ENCODE data around the gene ID2. TPM values are rescaled to one million over a fixed set of nuclear protein-coding genes. Genes with fewer than 3 reads are reported as not detected.
"Not testable (repeated sequence)": the region's sequence is repeated elsewhere in the genome, so short reads cannot be mapped to it uniquely, and the experiment has no call there.

The ID2 gene
- total RNA-seq, 1 donor from 2014 or later, result 151 TPM

DNA sequence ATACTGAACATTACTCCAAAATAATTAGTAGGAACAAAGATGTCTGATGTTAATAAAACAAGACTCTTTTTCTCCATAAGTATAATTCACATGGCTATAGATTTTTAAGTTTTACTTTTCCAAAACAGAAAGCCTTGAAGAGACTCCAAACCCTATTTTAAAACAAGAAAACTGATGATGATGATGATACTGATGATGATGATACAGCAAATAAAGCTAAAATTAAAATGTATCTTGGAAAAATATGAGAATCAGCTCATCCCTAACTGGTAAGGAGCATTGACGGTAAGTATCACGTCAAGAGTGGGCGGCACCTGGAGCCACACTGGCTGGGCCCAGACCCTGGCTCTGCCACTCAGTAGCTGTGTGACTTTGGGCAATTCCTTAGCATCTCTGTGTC, 39.6 kb downstream of the ID2 start:
- FAIRE-seq (no peak), DNase-seq (ENCODE audit: low spot score in 2 of 2) (no peak)

DNA sequence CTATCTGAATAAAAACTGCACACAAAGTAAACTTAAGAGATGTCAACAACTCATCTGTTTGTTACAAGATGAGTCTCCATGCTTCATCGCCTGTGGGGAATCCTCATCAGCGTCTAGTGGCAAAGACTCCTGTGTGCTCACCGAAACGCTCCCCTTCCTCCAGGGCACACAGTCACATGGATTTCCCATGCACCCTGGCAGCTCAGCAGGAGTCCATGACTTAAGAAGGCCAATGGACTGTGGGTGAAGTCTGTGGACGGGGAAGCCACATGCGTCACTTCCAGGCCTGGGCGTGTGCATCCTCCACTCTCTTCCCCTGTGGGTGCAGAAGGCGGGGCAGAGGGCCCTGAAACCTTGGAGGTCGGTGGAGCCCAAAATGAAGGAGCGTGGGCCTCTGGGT, 41.1 kb downstream of the ID2 start:
- no peak for DNase-seq (ENCODE audit: low spot score in 2 of 2)
- no peak for FAIRE-seq

DNA sequence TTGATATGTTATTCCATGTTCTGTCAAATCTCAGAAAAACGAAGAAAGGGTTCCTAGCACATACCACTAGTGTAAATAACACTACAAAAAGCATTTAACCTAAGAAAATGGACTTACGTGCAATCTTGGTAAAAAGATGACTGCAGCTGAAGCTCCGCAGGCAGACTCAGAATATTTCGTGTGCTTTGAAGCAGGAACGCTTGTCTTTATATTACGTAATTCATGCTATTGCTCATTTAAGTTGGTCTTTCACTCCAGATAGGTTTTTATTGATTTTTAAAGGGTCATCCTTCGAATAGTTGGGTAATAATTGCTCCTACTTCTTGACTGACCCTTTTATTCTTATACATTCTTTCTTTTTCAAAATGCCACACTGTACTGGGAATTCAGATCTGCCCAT, 44.0 kb downstream of the ID2 start:
- no peak for FAIRE-seq
- no peak for DNase-seq (ENCODE audit: low spot score in 2 of 2)

GRCh38 chr2:8728305-8729015, 46.6 kb downstream of the ID2 start:
- FAIRE-seq (peak; percentile 69), DNase-seq (ENCODE audit: low spot score in 2 of 2) (no peak)

- FAIRE-seq, result peak; percentile 3
- DNase-seq (ENCODE audit: low spot score in 2 of 2), result not testable (repeated sequence)
These were observed 47.2 kb downstream of the ID2 start for GRCh38 chr2:8729101-8729500.

DNA sequence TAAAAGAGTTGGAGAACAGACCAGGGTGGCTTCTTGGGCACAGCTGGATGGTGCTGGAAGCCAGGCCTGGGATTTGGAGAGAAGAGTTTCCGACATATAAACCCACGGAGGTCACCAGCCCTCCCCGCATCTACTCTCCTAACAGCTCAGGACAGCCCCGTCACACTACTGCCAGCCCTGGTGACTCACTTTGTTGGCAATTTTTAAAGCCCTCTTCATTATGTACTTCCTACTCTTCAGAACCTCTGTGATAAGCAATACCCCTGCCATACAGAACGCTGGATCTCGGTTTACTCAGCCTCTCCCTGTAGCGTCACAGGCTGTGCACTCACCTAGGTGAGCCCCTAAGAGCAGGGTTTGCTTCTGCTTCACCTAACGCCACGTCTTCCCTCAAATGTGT, 48.1 kb downstream of the ID2 start:
- DNase-seq (ENCODE audit: low spot score in 2 of 2), result no peak
- FAIRE-seq, result no peak

DNA sequence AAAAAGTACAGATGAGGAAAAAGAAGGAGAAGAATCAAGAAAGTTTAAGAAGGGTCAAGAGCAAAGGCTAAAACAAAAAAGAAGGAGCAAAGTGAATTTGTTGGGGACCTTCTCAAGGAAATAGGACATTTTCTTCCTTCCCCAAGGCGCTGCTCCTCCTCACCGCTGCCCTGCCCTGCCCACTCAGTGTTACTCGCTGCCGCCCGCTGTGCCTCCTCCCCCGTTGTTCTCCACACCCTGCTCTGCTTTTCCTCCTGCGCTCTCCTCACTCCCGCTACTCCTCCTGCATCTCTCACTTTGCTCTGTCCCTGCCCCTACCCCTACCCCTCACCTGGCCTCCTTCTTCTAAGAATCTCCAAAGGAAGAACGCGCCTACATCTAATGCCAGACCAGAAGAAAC, 50.7 kb downstream of the ID2 start:
- FAIRE-seq, result no peak
- no peak for DNase-seq (ENCODE audit: low spot score in 2 of 2)

Other genes starting within 250 kb of the ID2 start
- gene KIDINS220, start 155.6 kb downstream of the ID2 start, total RNA-seq, result 704 TPM

Measured in frontal cortex (tissue), 4 donors.